GM21381 (cell line): ENCODE data around the gene GFRAL.
"Not testable (repeated sequence)": the region's sequence is repeated elsewhere in the genome, so short reads cannot be mapped to it uniquely, and the experiment has no call there.

Experiments used
- ATAC-seq: cut with Tn5 transposase; IDR thresholded peaks from one replicate; pipeline ENCODE4 v1.9.1; 2021; ENCODE audit warnings: mild to moderate bottlenecking, moderate library complexity; ENCODE audit not compliant: unreplicated experiment

Gene GFRAL

GRCh38 chr6:55327169-55327568 lies at the start of gene GFRAL:
Gene GFRAL, plus strand, starts transcription at chr6:55327469. Its CDS starts 86 bp downstream, at chr6:55327555.
- ATAC-seq = no peak

GRCh38 chr6:55277646-55278045 lies 49.6 kb upstream of the GFRAL start:
- no peak for ATAC-seq

GRCh38 chr6:55281215-55281614 lies 46.1 kb upstream of the GFRAL start:
- ATAC-seq = no peak

GRCh38 chr6:55282115-55282514 lies 45.2 kb upstream of the GFRAL start:
- ATAC-seq = no peak

GRCh38 chr6:55286824-55287223 lies 40.4 kb upstream of the GFRAL start:
- ATAC-seq = no peak

- no peak for ATAC-seq
Measured at GRCh38 chr6:55290736-55291135, 36.5 kb upstream of the GFRAL start.

GRCh38 chr6:55293116-55293515 lies 34.2 kb upstream of the GFRAL start:
- ATAC-seq = no peak

- not testable (repeated sequence) for ATAC-seq
Measured at GRCh38 chr6:55297214-55297613, 30.1 kb upstream of the GFRAL start.

- ATAC-seq = no peak
Measured at GRCh38 chr6:55299286-55299985, 27.8 kb upstream of the GFRAL start.

- ATAC-seq = no peak
Measured at GRCh38 chr6:55304747-55305146, 22.5 kb upstream of the GFRAL start.

- ATAC-seq = no peak
Measured at GRCh38 chr6:55319961-55320695, 7.1 kb upstream of the GFRAL start.

GRCh38 chr6:55320696-55321086 lies 6.6 kb upstream of the GFRAL start:
- no peak for ATAC-seq

GRCh38 chr6:55377150-55377549 lies 49.9 kb downstream of the GFRAL start:
- ATAC-seq = no peak

- no peak for ATAC-seq
Measured at GRCh38 chr6:55379471-55379870, 52.2 kb downstream of the GFRAL start.

GRCh38 chr6:55379895-55380294 lies 52.6 kb downstream of the GFRAL start:
- ATAC-seq = no peak

GRCh38 chr6:55388211-55388610 lies 60.9 kb downstream of the GFRAL start:
- ATAC-seq = no peak

GRCh38 chr6:55395871-55396270 lies 68.6 kb downstream of the GFRAL start:
- no peak for ATAC-seq

GRCh38 chr6:55397986-55398385 lies 70.7 kb downstream of the GFRAL start:
- ATAC-seq = no peak

- no peak for ATAC-seq
Measured at GRCh38 chr6:55399351-55399750, 72.1 kb downstream of the GFRAL start.

- ATAC-seq = no peak
Measured at GRCh38 chr6:55405474-55406235, 78.4 kb downstream of the GFRAL start.

GRCh38 chr6:55410674-55411073 lies 83.4 kb downstream of the GFRAL start:
- no peak for ATAC-seq

GRCh38 chr6:55423933-55424332 lies 96.7 kb downstream of the GFRAL start:
- ATAC-seq = no peak
